RWPE2 (cell line): ENCODE data around the gene LSM12.

Experiments used
- ATAC-seq: fragments of 200-7000 bp; cut with Tn5 transposase; 3 replicates; pipeline ENCODE4 v1.9.1; 2021; ENCODE audit warnings: low read depth
- DNase-seq: peaks from one replicate; pipeline ENCODE4 v3.0.0-alpha.2; 2020; ENCODE audit warnings: low spot score
- H3K27ac ChIP-seq: fragments of 450-650 bp; 2 replicates; pipeline ENCODE4 v1.5.1; 2017; ENCODE audit warnings: mild to moderate bottlenecking; ENCODE audit not compliant: poor library complexity, severe bottlenecking
- H3K27me3 ChIP-seq: fragments of 250-450 bp; sonication (Bioruptor Pico); 2 replicates; pipeline ENCODE4 v1.5.1; 2021; ENCODE audit warnings: mild to moderate bottlenecking, moderate library complexity; ENCODE audit not compliant: insufficient read depth, poor library complexity, severe bottlenecking
- H3K36me3 ChIP-seq: fragments of 250-450 bp; sonication (Bioruptor Pico); 2 replicates; pipeline ENCODE4 v1.5.1; 2020; ENCODE audit warnings: low read depth, mild to moderate bottlenecking, moderate library complexity
- H3K4me1 ChIP-seq: fragments of 250-450 bp; sonication (Bioruptor Pico); 2 replicates; pipeline ENCODE4 v1.5.1; 2021; ENCODE audit warnings: mild to moderate bottlenecking, moderate library complexity; ENCODE audit not compliant: insufficient read depth, poor library complexity, severe bottlenecking
- H3K4me3 ChIP-seq: fragments of 250-450 bp; sonication (Bioruptor Pico); 2 replicates; pipeline ENCODE4 v1.5.1; 2021; ENCODE audit warnings: mild to moderate bottlenecking, moderate library complexity; ENCODE audit not compliant: severe bottlenecking
- H3K9me3 ChIP-seq: fragments of 250-450 bp; sonication (Bioruptor Pico); 2 replicates; pipeline ENCODE4 v1.5.1; 2021; ENCODE audit warnings: mild to moderate bottlenecking, moderate library complexity; ENCODE audit not compliant: severe bottlenecking
- CTCF ChIP-seq: fragments of 450-650 bp; IDR thresholded peaks from one replicate; pipeline ENCODE4 v1.5.1; 2017; ENCODE audit warnings: mild to moderate bottlenecking, moderate library complexity; ENCODE audit not compliant: poor library complexity, severe bottlenecking

Gene LSM12

GRCh38 chr17:44063704-44064639, 2.5 kb downstream of the LSM12 start:
- Histone ChIP-seq H3K9me3 (no peaks in the 10 kb centered on the region), H3K36me3 (peaks cover 53% of the 10 kb centered on the region)

GRCh38 chr17:44062871-44063270, 3.6 kb downstream of the LSM12 start:
- Histone ChIP-seq H3K9me3 (no peaks in the 10 kb centered on the region), H3K36me3 (peaks cover 63% of the 10 kb centered on the region), H3K4me3 (no peak overlapping the region), H3K27ac (no peak overlapping the region), H3K4me1 (peaks cover 5% of the 10 kb centered on the region), H3K27me3 (no peaks in the 10 kb centered on the region)
- DNase-seq (no peak), ATAC-seq (no peak)
- TF ChIP-seq CTCF: no peak

More at GRCh38 chr17:44063704-44064639, 2.5 kb downstream of the LSM12 start:
- TF ChIP-seq CTCF: no peak
- ATAC-seq (no peak), DNase-seq (no peak)
- Histone ChIP-seq H3K27ac (no peak overlapping the region), H3K27me3 (no peaks in the 10 kb centered on the region), H3K4me1 (peaks cover 5% of the 10 kb centered on the region), H3K4me3 (no peak overlapping the region)

- H3K4me1 ChIP-seq: peaks cover 5% of the 10 kb centered on the region
- no peak overlapping the region for H3K4me3 ChIP-seq
- TF ChIP-seq CTCF: no peak
- H3K27ac ChIP-seq: no peak overlapping the region
- H3K27me3 ChIP-seq: no peaks in the 10 kb centered on the region
- no peaks in the 10 kb centered on the region for H3K9me3 ChIP-seq
- no peak for ATAC-seq
- DNase-seq: no peak
- H3K36me3 ChIP-seq: peaks cover 77% of the 10 kb centered on the region
Measured at GRCh38 chr17:44061446-44061845, 5.0 kb downstream of the LSM12 start.

GRCh38 chr17:44059101-44059892, 7.2 kb downstream of the LSM12 start:
- H3K27me3 ChIP-seq: no peaks in the 10 kb centered on the region
- no peaks in the 10 kb centered on the region for H3K9me3 ChIP-seq
- ATAC-seq: no peak
- H3K36me3 ChIP-seq: peaks cover 92% of the 10 kb centered on the region
- H3K4me3 ChIP-seq: no peak overlapping the region
- no peaks in the 10 kb centered on the region for H3K4me1 ChIP-seq
- no peak for DNase-seq
- no peak overlapping the region for H3K27ac ChIP-seq
- no peak for TF ChIP-seq CTCF
